K562 (cell line): ENCODE results near the gene POLR1H. TPM values are rescaled to one million over a fixed set of nuclear protein-coding genes. Genes with fewer than 3 reads are reported as not detected.

ENCODE experiments used
- ATAC-seq: fragments of 200-7000 bp; cut with Tn5 transposase; 3 replicates; pipeline ENCODE4 v1.9.1; 2020; ENCODE audit warnings: moderate library complexity
- BruUV-seq: library from RNA; stranded (reverse); fragments of 400-500 nt; replicated peaks from 2 replicates; lab custom pipeline; 2021; lab: Mats Ljungman, UMichigan
- CTCF ChIA-PET: fragments of 300-600 bp; formaldehyde crosslinking; extraction: SDS; loops from one replicate; lab custom pipeline; 2021; ENCODE audit warnings: low intra/inter-chr PET ratio; lab: Yijun Ruan, JAX
- POLR2A ChIA-PET: fragments of 300-600, 350-650 bp; sonication (Branson Sonifier 250); formaldehyde crosslinking; extraction: SDS; loops from one replicate; lab custom pipeline; 2021; ENCODE audit warnings: antibody characterized with exemption, inconsistent platforms; lab: Yijun Ruan, JAX
- DNase-seq, 4 experiments: peaks; one replicate each; pipeline versions ENCODE4 v3.0.0 to v3.0.0-alpha.2; 2011 to 2018; ENCODE audit warnings: low spot score in 3 of 4, mixed read lengths in 3 of 4; ENCODE audit errors: extremely low read depth in 1 of 4
- FAIRE-seq: peaks from 2 replicates; lab custom pipeline; 2011; peaks lifted over from hg19 to GRCh38; lab: Jason Lieb, UNC
- H2AFZ ChIP-seq: 2 replicates; pipeline ENCODE4 v1.6.0; 2011; ENCODE audit warnings: low read depth, low read length, control low read depth, inconsistent platforms
- H3K27ac ChIP-seq: fragments of 200-600 bp; 3 replicates; pipeline ENCODE4 v1.8.0; 2011; ENCODE audit warnings: low read depth, mild to moderate bottlenecking, control low read depth, inconsistent platforms, low read length, moderate library complexity, mixed read lengths; ENCODE audit errors: extremely low read depth
- H3K27me3 ChIP-seq, 2 experiments: fragments of 300-600 bp in 1 of 2; 2 replicates in 1 of 2; 3 replicates in 1 of 2; pipeline versions ENCODE4 v1.6.0 to v1.8.0; 2011; ENCODE audit warnings: inconsistent platforms in 2 of 2, low read length in 2 of 2, mild to moderate bottlenecking in 1 of 2, mixed read lengths in 1 of 2, moderate library complexity in 1 of 2; ENCODE audit not compliant: control insufficient read depth in 2 of 2, insufficient read depth in 2 of 2
- H3K36me3 ChIP-seq: fragments of 300-600 bp; 3 replicates; pipeline ENCODE4 v1.8.0; 2011; ENCODE audit warnings: mild to moderate bottlenecking, low read length, inconsistent platforms; ENCODE audit not compliant: control insufficient read depth, insufficient read depth
- H3K4me1 ChIP-seq, 2 experiments: fragments of 200-600 bp in 1 of 2; replicated peaks in 1 of 2; 2 replicates in 1 of 2; 3 replicates in 1 of 2; pipeline versions ENCODE4 v1.5.1 to v1.8.0; 2011; ENCODE audit warnings: inconsistent platforms in 2 of 2, low read length in 2 of 2, mild to moderate bottlenecking in 1 of 2, mixed read lengths in 1 of 2, moderate library complexity in 1 of 2; ENCODE audit not compliant: control insufficient read depth in 2 of 2, insufficient read depth in 2 of 2
- H3K4me2 ChIP-seq: 2 replicates; pipeline ENCODE4 v1.6.1; 2011; ENCODE audit warnings: low read length, control low read depth, inconsistent platforms, mixed read lengths; ENCODE audit not compliant: insufficient read depth
- H3K4me3 ChIP-seq: fragments of 200-600 bp; sonication (generic), shearing (Covaris generic); 2 replicates; pipeline ENCODE4 v1.5.1; 2016; ENCODE audit warnings: control low read depth, inconsistent platforms
- H3K79me2 ChIP-seq: fragments of 200-600 bp; 3 replicates; pipeline ENCODE4 v1.8.0; 2011; ENCODE audit warnings: low read length, inconsistent platforms; ENCODE audit not compliant: control insufficient read depth, insufficient read depth
- H3K9ac ChIP-seq, 2 experiments: 2 replicates each; pipeline versions ENCODE4 v1.6.0 to v1.6.1; 2011; ENCODE audit warnings: low read depth in 2 of 2, low read length in 2 of 2, control low read depth in 1 of 2, inconsistent platforms in 1 of 2, mild to moderate bottlenecking in 1 of 2, mixed read lengths in 1 of 2; ENCODE audit not compliant: insufficient read depth in 1 of 2
- H3K9me1 ChIP-seq: one replicate; pipeline ENCODE4 v1.6.0; 2011; ENCODE audit warnings: inconsistent platforms, mild to moderate bottlenecking, low read length, moderate library complexity; ENCODE audit not compliant: control insufficient read depth, insufficient read depth
- H3K9me3 ChIP-seq: replicated peaks from 2 replicates; pipeline ENCODE4 v1.5.1; 2011; ENCODE audit warnings: low read depth, low read length, inconsistent platforms; ENCODE audit not compliant: control insufficient read depth, insufficient read depth
- H4K20me1 ChIP-seq: replicated peaks from 2 replicates; pipeline ENCODE4 v1.6.1; 2011; ENCODE audit warnings: low read length, inconsistent platforms, mixed read lengths; ENCODE audit not compliant: control insufficient read depth, insufficient read depth
- ATF3 ChIP-seq, 2 experiments: fragments of 450-650 bp in 1 of 2; sonication (generic) in 1 of 2; formaldehyde crosslinking in 1 of 2; IDR thresholded peaks in 1 of 2; conservative IDR thresholded peaks in 1 of 2; 2 replicates each; pipeline versions ENCODE4 v1.6.1 to v1.8.1; 2016 to 2023; ENCODE audit warnings: mild to moderate bottlenecking in 2 of 2, moderate library complexity in 2 of 2, inconsistent platforms in 1 of 2, missing genetic modification reagents in 1 of 2
- CEBPB ChIP-seq: fragments of 450-650 bp; IDR thresholded peaks from 2 replicates; pipeline ENCODE4 v1.6.1; 2016; ENCODE audit warnings: missing genetic modification characterization, missing compliant biosample characterization
- CEBPG ChIP-seq, 3 experiments: fragments of 200-800 bp in 1 of 3; sonication (Bioruptor generic) in 1 of 3; sonication (generic) in 1 of 3; formaldehyde crosslinking in 1 of 3; IDR thresholded peaks in 2 of 3; conservative IDR thresholded peaks in 1 of 3; 2 replicates each; pipeline versions ENCODE4 v1.6.1 to v1.8.0; 2016 to 2022; ENCODE audit warnings: missing compliant biosample characterization in 2 of 3, missing genetic modification characterization in 2 of 3, mild to moderate bottlenecking in 1 of 3, missing genetic modification reagents in 1 of 3
- IFI16 ChIP-seq: fragments of 250-450 bp; sonication (Bioruptor Pico); IDR thresholded peaks from 2 replicates; pipeline ENCODE4 v2.1.2; 2022; ENCODE audit warnings: mild to moderate bottlenecking, inconsistent platforms
- KLF13 ChIP-seq: fragments of 450-650 bp; IDR thresholded peaks from 2 replicates; pipeline ENCODE4 v1.6.1; 2016; ENCODE audit warnings: missing genetic modification characterization, low read depth, mild to moderate bottlenecking, missing compliant biosample characterization, moderate library complexity, borderline replicate concordance
- PRMT5 ChIP-seq: sonication (generic); formaldehyde crosslinking; IDR thresholded peaks from 2 replicates; pipeline ENCODE4 v1.5.0; 2020; ENCODE audit warnings: missing genetic modification reagents
- SNRNP70 ChIP-seq: fragments of 200-400 bp; formaldehyde crosslinking; optimal IDR thresholded peaks from 2 replicates; pipeline ENCODE3; 2017; ENCODE audit warnings: low read depth, low read length
- WGBS: fragments of 100-300 bp; shearing (Covaris generic); methylation state at CpG from one replicate; pipeline ENCODE4 v1.1.6; 2016; ENCODE audit warnings: low coverage, mixed read lengths; ENCODE audit not compliant: insufficient coverage; ENCODE audit errors: missing lambda C conversion rate; 5-methylcytosine and 5-hydroxymethylcytosine counted together
- in situ Hi-C: fragments of 300-500 bp; cut with MboI; formaldehyde crosslinking; loops from 4 replicates; pipeline ENCODE4 v1.15.0; 2018; ENCODE audit warnings: inconsistent platforms, mixed read lengths
- intact Hi-C: fragments of 100-400 bp; cut with micrococcal nuclease; formaldehyde crosslinking; loops from 2 replicates; pipeline ENCODE4 v1.14.2; 2022
- polyA plus RNA-seq, 8 experiments: library from polyadenylated mRNA; depleted of rRNA in 4 of 8; stranded (reverse) in 5 of 8; unstranded in 3 of 8; fragments of >200 nt; fragmentation: Nextera tagmentation in 2 of 8; fragmentation: Illumina TruSeq in 1 of 8; extraction: Ambion mirVana in 2 of 8; extraction: Trizol in 1 of 8; gene quantifications; 2 replicates each; pipeline versions ENCODE4 v1.2.1 to v1.2.3, GENCODE V29; 2011 to 2014; ENCODE audit warnings: inconsistent platforms in 1 of 8, missing spikeins in 1 of 8
- total RNA-seq, 7 experiments: library from RNA; depleted of rRNA in 6 of 7; stranded (reverse); fragments of >200 nt in 6 of 7; fragmentation: Illumina TruSeq in 2 of 7; extraction: Trizol in 2 of 7; gene quantifications; 2 replicates each; pipeline versions ENCODE4 v1.2.1 to v1.2.3, GENCODE V29; 2011 to 2021; ENCODE audit warnings: low replicate concordance in 1 of 7

Gene POLR1H
- total and polyA plus RNA-seq, 9 of the 15 experiments (the other 6 are each of a cell fraction or from before 2014, with no cell fraction given) = 92.2 to 333 (median 143) TPM

GRCh38 chr6:30041821-30042220, 19.2 kb upstream of the POLR1H start:
- ATAC-seq (peak; percentile 59), DNase-seq (no peak), FAIRE-seq (no peak)
- 63% methylated on average over 4 of the region's 4 CpGs for WGBS
- intact Hi-C loops = no loop called here
- Histone ChIP-seq H3K27me3 (no peaks in the 10 kb centered on the region), H3K36me3 (no peaks in the 10 kb centered on the region; the same call in 2 of the 3 replicates), H3K9me1 (no peaks in the 10 kb centered on the region), H3K4me2 (no peak overlapping the region), H3K9me3 (no peaks in the 10 kb centered on the region), H3K4me3 (no peak overlapping the region), H2AFZ (no peak overlapping the region), H3K79me2 (no peaks in the 10 kb centered on the region), H3K4me1 (no peaks in the 10 kb centered on the region; a peak in 1 of 5 replicates), H3K27ac (no peak overlapping the region), H4K20me1 (no peaks in the 10 kb centered on the region), H3K9ac (no peak overlapping the region; a peak in 1 of 4 replicates)
- BruUV-seq = no TSS peak
- ChIA-PET POLR2A (interaction anchor here (1.2 kb wide), 1 partner anchor 10 kb away, joined by 3 read pairs; no protein-coding TSS in a partner anchor), CTCF (no interaction called here)
- in situ Hi-C loops = no loop called here
- TF ChIP-seq CEBPB (peak; percentile 45; the same call in 1 of the 2 replicates), CEBPG (CRISPR knock-in tag; IDR thresholded peaks at IDR 0.05) (no peak), CEBPG (tag; conservative IDR thresholded peaks at IDR 0.05 in 1 of 2, IDR thresholded peaks at IDR 0.05 in 1 of 2) (0 out of 4 replicates have a peak, but pooled peaks of 1 of the 2 experiments have one; percentile 35), PRMT5 (CRISPR knock-in tag) (no peak), SNRNP70 (no peak), IFI16 (CRISPR knock-in tag) (no peak), ATF3 (IDR thresholded peaks at IDR 0.05) (peak; percentile 59), ATF3 (CRISPR knock-in tag; conservative IDR thresholded peaks at IDR 0.05) (no peak), KLF13 (tag) (no peak)
